ENCODE results near the gene NAT10.
A peak's percentile ranks its signal among the peaks of the same experiment; 100 is the strongest.

NAT10 gene

DNA sequence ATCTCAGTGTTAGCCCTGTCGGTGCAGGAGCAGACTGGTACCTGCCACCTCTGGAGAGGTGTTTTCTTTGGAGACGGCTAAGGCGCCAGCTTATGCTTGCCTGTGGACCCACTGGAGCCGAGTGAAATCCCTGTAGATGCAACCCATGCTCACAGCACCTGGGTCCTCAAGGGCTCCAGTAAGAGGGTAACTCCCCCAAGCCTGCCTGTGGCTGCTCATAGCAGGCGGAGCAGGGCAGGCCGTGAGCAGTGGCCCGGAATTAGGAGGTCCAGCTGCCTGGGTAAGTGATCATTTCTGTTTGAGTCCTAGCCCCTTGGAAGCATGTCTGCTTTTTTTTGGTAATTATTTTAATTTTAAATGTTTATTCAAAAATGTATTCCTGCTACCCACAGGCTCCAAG lies 43.8 kb downstream of the NAT10 start:
- DNase-seq (ENCODE audit: low read depth): no peak
- TF ChIP-seq, protein P1, sequence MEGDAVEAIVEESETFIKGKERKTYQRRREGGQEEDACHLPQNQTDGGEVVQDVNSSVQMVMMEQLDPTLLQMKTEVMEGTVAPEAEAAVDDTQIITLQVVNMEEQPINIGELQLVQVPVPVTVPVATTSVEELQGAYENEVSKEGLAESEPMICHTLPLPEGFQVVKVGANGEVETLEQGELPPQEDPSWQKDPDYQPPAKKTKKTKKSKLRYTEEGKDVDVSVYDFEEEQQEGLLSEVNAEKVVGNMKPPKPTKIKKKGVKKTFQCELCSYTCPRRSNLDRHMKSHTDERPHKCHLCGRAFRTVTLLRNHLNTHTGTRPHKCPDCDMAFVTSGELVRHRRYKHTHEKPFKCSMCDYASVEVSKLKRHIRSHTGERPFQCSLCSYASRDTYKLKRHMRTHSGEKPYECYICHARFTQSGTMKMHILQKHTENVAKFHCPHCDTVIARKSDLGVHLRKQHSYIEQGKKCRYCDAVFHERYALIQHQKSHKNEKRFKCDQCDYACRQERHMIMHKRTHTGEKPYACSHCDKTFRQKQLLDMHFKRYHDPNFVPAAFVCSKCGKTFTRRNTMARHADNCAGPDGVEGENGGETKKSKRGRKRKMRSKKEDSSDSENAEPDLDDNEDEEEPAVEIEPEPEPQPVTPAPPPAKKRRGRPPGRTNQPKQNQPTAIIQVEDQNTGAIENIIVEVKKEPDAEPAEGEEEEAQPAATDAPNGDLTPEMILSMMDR (conservative IDR thresholded peaks at IDR 0.05; ENCODE audit: low read depth, low read length): no peak
- no peak overlapping the region for H3K4me3 ChIP-seq (ENCODE audit: low read length)

DNA sequence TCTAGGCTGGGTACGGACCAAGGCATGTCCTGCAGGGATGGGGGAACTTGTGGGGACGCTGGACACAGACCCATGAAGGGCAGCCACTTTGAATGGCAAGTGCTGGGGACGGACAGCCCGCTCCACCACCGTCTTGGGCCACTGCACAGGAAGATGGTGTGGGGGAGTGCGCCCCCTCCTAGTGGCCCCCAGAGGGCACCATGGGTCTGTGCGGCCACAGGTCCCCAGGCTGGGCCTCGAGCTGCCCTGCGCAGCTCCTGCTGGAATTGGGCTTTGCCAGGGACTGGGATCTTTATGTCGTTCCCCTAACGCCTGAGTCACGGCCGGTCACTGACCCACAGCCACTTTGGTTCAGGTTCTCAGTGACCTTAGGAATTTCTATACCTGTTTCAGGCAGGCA lies 44.4 kb downstream of the NAT10 start:
- H3K4me3 ChIP-seq (ENCODE audit: low read length): no peak overlapping the region
- DNase-seq (ENCODE audit: low read depth): no peak
- TF ChIP-seq, protein P1 (conservative IDR thresholded peaks at IDR 0.05; ENCODE audit: low read depth, low read length): peak; percentile 47

DNA sequence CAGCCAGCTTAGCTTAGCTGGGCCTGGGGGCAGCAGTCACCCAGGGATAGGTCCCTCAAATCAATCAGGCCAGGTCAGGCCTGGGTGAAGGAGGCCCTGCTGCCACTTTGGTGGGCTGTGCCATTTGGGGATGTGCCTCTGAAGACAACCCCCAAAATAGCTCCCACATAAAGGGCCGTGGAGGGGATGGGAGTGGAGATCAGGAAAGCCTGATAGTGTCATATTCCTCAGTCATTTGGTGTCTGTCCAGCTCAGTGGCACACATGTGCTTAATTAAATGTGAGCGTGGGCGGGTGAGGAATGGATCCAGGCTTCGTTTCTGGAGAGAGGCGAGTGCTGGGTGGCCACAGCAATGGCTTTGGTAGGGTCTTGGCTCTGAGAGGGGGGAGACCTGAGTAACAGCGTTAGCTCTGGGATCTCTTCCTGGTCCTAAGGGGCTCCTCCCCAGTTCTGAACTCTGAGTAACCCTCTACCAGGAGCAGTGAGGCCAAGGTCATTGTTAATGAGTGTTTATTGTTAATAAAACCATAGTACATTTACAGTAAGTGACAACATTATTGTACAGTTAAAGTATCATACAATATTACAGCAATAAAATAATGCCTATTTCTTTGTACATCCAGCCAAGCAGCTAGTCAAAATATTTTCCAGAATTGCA lies 45.2 kb downstream of the NAT10 start:
- no peak overlapping the region for H3K4me3 ChIP-seq (ENCODE audit: low read length)
- TF ChIP-seq, protein P1 (conservative IDR thresholded peaks at IDR 0.05; ENCODE audit: low read depth, low read length): no peak
- DNase-seq (ENCODE audit: low read depth): no peak

DNA sequence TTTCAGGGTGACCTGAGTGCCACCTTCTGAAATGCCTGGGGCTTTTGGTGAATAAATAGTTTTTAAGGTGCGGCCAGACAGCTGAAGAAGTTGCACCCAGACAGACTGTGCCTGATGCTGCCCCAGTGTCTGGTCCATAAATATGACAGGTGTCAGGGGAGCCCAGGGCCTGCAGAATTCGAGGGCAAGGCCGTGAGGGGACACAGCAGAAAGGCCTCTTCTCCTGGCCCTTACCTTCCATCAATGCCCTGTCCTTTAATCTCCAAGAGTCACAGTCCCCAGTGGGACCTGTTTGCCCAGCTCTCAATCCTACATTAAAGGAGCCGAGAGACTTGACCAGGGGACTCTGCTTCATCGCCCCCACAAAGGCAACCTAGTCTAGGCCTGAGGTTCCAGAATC lies 45.7 kb downstream of the NAT10 start:
- H3K4me3 ChIP-seq (ENCODE audit: low read length): no peak overlapping the region
- TF ChIP-seq, protein P1 (conservative IDR thresholded peaks at IDR 0.05; ENCODE audit: low read depth, low read length): no peak
- DNase-seq (ENCODE audit: low read depth): no peak

DNA sequence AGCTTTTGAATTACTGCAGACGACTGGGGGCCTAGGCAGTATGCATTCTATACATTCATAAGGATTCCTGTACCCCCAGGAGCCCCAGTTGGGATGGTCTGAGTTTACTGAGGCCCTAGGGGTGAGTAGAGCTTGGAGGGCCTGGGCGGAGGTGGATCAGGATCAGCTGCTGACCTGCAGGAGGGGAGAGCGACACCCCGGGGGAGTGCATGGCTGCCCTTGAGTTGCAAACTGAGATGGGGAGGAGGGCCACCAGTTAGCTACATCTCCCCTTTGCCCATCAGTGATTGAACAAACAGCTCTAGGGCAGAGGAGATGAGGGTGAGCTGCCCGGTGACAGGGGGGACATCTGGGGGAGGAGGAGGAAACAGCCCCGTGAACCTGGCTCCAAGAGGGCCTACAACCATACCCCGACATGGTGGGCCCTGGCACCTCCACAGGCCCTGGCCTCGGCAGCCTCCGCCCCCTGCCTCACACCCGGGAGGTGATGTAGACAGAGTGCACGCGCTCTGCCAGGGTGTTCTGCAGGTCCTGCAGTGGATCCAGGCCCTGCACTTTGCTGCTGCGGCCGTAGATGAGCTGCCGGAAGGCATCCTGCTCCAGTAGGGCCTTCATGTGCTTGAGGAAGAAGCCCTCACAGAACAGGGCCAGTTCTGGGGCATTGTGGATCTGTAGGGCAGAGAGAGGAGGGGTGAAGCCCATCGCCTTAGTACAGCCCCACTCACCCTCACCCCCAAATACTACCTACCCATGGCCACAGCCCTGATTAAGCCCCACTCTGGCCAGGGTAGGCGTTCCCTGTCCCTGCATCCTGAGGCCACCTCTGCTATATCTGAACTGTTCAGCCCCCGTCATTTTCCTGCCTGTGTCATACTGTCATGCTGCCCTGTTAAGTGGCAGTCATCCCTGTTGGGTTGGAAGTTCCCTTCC lies 46.8 kb downstream of the NAT10 start:
- no peak for DNase-seq (ENCODE audit: low read depth)
- H3K4me3 ChIP-seq (ENCODE audit: low read length): no peak overlapping the region
- TF ChIP-seq, protein P1 (conservative IDR thresholded peaks at IDR 0.05; ENCODE audit: low read depth, low read length): no peak

DNA sequence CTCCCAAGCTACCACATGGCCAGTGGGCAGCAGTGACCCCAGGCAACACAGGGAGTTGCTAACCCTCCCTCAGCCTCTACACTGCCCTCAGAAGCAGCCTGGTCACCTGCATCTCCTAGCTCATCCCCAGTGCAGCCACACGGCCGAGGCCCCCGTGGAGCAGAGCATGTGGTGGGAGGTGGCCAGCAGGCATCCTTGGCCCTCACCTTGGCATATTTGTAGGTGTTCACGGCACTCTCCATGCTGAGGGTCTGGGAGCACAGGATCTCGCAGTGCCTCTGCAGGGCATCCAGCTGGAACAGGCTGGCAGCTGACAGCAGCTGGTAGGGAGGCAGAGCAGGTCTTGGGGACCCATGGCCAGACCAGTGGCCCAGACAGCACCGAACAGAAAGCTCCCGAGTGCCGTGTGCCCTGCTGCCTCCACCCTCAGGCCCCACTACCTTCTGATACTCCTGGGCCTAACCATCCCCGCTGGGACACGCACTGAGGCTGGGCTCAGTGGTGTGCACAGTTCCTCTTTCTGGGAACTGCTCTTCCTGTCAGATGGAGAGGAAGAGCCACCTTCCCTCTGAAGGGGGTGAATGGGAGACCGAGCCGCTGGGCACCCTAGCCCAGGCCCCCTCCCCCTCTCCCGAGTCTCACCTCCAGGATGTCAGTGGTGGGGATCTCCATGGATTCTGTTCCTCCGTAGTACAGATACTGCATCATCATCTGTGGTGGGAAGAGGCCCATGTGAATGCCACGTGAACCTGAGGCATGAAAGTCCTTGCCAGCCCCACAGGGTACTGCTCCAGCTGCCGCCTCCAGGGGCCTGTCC lies 48.8 kb downstream of the NAT10 start:
- DNase-seq (ENCODE audit: low read depth): no peak
- H3K4me3 ChIP-seq (ENCODE audit: low read length): no peak overlapping the region
- TF ChIP-seq, protein P1 (conservative IDR thresholded peaks at IDR 0.05; ENCODE audit: low read depth, low read length): no peak
